Medulla oblongata (tissue), 1 donor: ENCODE data around the gene TMEM35B.
"Not testable (repeated sequence)": the region's sequence is repeated elsewhere in the genome, so short reads cannot be mapped to it uniquely, and the experiment has no call there.

Source experiments
- DNase-seq: peaks from one replicate; pipeline ENCODE4 v3.0.0-alpha.2; 2015; ENCODE audit errors: extremely low spot score

Gene TMEM35B

DNA sequence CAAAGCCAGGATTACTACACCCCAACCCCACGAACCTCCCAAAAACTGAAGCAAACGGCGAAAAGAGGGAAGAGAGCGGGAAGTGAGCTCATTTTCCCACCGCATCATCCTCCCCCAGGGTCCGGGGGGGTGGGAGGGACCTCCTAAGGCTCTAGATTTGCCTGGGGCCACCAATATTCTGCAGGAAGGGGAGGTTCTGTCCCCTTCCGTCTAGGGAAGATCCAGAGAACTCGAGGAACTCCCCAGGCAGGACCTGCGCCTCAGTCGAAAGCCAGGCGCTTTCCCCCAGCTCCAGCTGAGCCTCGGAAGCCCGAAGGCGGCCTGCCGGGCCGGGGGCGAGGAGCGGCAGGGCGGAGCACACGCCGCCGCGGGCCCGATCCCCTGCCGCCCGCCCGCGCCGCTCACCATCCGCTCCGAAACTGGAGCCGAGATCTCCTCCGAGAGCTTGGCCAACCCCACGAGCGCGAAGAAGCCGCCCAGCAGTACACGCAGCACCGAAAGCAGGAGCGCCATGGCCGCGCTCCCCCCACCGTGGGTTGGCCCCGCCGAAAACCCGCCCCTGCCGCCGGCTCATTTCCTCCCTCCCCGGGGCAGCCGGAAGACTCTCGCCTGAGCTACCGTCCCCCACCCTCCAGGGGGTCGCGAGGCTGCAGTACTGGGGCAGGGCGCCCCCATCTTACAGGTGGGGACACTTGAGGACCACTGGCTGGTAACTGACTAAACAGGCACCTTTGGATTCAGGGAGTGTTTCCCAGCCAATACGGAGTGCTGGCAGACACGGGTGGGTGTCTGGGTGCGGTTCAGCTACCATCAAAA, at the start of gene TMEM35B:
TSS of gene TMEM35B (minus strand) at position 555 of the 816 bp plus-strand sequence. CDS start at position 513, 42 bp downstream.
- DNase-seq = peak; percentile 30

DNA sequence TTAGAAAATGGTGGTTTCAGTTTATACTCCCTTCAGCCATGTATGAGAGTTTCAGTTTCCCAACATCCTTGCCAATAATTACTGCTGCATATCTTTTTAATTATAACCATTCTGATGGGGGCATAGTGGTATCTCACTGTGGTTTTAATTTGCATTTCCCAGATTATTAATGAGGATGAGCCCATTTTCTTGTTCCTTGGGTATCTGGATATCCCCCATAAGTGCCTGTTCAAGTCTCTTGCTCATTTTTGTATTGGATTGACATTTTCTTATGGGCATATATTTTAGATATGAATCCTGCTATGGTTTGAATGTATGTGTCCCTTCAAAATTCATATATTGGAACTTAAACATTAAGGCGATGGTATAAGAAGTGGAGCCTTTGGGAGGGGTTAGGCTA, 48.2 kb upstream of the TMEM35B start:
- no peak for DNase-seq

DNA sequence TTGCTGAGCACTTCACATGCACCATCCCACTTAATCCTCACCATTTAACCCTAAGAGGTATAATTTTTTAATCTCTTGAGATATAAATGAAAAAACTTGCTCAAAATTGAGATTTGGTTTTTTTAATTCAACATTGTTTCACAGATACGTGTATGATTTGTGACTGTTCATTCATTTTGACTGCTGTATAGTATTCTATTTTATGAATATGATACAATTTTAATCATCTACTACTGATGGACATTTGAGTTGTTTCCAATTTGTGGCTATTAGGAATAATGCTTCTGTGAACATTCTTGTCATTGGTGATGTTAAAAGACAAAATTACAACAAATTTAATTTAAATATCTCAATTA, 47.2 kb upstream of the TMEM35B start:
- no peak for DNase-seq

DNA sequence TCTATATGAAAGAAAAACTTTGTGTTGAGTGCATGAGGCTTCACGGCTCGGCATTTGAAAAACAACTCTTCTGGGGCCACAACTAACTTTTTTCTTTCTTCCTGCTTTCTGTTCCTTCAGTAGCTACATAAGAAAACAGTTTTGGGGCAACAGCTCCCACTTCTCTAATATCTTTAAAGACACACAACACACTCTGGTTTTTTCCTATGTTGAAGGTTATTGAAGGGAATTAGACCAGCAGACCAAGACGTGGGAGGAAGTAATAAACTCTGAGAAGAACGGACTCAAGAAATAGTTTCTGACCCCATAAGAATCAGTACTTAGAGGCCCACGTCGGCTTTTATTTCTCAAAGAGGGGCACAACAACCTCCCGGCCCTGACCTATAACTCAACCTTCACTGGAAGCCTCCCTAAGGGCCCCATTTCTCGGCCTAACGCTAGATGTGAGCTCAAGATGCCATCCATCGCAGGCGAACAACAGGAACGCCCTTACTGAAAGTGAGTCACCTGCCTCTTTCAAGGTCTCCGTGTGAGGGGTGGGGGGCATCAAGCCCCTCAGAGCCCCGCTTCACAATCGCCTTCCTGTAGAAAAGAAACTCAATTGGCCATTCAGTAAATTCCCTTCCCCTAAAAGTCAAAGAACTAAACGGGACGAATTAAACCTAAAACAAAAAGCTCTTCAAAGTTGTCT, 45.8 kb upstream of the TMEM35B start:
- peak; percentile 60 for DNase-seq

DNA sequence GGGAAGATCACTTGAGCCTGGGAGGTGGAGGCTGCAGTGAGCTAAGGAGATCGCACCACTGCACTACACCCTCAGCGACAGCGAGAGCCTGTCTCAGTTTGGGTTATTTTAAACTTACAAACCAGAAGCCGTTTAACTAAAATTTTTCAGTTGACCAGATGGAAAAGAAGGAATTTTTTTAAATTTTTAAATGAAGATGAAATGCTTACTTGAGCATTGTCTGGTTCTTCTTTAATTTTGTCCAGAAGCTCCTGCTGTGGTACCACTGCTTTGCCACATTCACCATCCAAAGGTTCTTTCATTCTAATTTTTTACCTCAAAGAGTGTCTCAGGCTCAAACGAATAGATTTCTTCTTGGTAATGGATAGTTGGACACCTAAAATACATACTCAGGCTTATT, 45.2 kb upstream of the TMEM35B start:
- no peak for DNase-seq

DNA sequence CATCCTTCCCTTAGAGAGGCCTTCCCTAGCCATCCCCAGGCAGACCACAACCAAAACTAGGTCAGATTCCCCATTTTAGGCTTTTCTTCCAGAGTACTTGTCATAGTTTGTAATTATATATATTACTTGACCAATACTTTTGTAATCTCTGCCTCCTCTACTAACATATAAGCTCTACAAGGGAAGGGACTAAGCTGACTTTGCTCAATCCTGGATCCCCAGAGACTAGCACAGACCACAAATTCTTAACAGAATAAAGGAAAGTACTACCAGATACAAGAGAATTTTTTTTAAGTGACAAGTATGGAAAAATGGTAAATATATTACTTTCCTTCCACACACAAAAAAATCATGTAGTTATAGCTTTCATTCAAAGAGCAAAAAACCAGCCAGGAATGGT, 44.6 kb upstream of the TMEM35B start:
- no peak for DNase-seq

DNA sequence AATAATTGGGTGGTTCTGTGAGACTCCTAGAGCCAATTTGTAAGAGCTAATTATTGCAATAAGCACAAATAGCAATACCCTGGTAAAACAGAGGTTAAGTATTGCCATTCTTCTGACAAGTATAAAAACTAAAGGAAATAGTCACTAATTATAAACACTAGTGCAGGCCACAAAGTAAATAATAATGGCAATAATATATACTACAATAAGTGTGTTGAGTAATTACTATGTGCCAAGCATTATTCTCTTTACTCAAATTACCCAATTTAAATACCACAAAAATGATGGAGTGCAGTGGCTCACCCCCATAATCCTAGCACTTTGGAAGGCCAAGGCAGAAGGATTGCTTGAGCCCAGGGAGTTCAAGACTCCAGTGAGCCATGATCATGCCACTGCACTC, 31.3 kb upstream of the TMEM35B start:
- DNase-seq = no peak

DNA sequence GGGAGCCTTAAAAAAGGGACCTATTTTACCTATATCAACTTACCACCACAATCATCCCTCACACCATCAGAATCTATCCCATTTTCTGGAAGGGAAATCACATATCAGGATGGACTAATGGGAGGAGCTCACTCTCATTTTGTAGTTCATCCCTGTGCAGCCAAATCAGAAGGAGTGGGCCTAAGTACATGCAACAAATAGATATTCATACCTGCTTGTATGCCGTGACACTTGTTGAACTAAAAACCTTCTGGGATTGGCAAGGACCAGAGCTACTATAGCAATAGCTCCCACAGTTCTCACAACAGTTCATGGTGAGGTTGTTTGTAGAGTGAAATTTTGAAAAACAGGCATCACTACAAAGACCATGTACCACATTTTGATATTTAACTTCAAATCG, 29.3 kb upstream of the TMEM35B start:
- no peak for DNase-seq

DNA sequence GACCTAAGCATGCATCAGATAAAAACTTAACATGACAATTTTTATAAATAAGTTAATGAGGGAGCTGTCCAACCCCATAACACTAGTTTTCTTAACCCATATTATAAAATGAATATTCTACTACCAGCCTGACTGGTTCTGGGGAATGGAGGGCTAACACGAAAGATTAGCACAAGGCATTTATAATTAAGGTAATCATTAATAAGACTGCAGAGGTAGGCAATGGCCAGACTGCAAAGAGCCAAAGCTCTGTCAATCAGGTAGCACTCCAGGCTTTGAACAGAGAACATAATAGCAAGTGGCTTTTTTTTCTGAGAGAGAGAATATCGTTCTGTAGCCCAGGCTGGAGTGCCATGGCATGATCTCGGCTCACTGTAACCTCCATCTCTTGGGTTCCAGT, 20.6 kb upstream of the TMEM35B start:
- no peak for DNase-seq

DNA sequence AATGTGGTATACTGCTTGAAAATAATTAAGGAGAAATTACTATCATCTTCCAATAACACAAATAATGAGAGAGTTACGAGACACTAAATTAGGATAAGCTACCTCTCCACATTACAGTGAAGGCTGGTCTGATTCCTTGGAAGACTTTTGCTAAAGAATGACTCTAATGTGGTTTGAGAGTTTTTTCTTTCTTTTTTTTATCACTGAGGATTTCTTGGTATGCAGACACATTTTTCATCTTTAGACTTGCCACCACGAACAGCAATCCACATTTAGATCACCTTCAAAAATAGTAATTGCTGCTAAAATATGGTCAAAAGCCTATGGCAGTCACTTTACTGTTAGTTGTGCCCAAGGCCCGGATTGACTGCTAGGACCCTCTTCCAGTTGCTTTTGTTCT, 16.6 kb upstream of the TMEM35B start:
- no peak for DNase-seq

DNA sequence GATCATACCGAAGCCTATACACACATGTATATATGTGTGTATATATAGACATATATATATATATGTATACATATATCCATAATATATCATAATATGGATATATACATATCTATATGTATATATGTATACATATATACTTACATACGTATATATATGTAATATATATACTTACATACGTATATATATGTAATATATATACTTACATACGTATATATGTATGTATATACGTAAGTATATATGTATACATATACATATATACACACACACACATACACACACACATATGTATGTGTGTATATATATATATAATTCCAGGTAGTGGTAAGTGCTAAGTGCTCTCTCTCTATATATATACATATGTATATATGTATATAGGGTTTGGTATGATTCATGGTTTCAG, 9.7 kb upstream of the TMEM35B start:
- no peak for DNase-seq

DNA sequence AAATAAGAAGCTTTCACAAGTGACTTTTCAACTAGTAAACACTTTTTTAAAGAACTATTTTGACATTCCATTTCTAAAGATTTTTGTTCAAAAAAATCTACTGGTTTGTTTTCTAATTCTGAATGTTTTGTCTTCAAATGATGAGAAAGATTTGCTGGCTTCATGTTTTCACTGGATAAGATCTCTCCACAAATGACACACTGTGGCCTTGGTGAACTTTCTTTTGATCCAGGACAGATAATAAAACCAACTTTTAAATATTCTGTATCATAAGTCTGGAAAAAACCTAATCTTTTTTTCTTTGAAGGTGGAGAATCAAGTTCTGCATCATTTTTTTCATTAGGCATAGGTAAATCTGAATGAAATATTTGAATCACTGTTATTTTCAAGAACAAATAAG, 3.4 kb upstream of the TMEM35B start:
- no peak for DNase-seq

DNA sequence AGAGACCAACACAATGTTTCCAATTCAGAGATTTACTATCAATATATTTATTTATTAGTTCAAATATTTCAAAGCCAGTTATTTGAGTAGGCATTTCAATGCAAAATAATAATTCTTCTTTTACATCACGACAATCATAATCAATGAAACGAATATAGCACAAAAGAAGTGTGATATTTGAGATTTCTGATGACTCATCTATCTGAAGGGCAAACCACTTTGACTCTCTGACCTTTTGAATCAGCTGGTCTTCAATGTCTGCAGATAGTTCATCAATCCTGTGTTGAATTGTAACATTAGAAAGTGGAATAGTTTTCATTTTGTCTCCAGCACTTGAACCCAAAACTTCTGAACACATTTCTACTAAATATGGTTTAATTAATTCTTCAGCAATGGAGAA, 3.0 kb upstream of the TMEM35B start:
- DNase-seq = no peak

DNA sequence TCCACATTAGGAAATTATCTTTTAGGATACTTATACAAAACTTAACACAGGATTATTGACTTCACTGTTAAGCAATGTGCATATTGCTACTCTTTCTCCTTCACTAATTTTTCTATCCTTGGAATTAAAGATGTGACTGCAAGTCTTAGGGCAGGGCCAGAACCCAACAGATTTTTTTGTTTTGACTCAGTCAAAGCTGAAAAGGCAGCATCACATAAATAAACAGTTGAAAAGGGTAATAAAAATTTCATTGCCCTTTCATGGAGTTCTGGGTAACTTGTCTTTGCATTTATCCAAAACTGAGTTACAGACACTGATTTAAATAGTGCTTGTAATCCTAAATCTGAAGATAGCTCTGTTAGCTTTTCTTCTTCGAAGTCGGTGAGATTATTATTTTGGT, 1.9 kb upstream of the TMEM35B start:
- DNase-seq = no peak

DNA sequence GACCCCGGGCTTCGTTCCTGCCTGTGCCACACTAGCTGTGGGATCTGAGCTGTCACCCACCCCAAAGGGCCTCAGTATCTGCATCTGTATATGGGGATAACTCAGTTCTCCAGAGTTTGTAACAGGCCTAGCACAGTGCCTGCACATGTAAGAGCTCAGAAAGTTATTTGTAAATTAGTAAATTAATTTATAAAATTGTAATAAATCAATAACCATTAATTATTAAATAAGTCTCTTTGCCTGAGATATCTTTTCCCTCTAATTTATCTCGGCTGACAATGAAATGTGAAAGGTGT, 410 bp upstream of the TMEM35B start:
- DNase-seq = not testable (repeated sequence)

DNA sequence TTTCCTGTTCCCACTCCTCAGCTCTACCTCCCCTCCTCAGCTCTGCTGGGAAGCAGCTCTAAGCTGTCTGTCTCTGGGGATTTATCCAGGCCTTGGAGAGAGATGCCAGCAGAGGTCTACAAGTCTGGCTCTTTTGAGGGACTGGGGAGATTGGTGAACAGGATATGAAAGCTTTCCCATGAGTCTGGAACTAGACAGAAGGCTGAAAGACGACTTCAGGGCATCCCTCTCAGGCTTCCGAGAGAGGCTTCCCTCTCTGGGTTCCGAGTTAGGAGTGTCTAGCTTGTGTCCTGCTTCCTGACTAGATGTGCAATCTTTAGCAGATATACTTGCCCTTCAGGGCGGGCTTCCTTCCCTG, 733 bp downstream of the TMEM35B start:
- peak; percentile 19 for DNase-seq

DNA sequence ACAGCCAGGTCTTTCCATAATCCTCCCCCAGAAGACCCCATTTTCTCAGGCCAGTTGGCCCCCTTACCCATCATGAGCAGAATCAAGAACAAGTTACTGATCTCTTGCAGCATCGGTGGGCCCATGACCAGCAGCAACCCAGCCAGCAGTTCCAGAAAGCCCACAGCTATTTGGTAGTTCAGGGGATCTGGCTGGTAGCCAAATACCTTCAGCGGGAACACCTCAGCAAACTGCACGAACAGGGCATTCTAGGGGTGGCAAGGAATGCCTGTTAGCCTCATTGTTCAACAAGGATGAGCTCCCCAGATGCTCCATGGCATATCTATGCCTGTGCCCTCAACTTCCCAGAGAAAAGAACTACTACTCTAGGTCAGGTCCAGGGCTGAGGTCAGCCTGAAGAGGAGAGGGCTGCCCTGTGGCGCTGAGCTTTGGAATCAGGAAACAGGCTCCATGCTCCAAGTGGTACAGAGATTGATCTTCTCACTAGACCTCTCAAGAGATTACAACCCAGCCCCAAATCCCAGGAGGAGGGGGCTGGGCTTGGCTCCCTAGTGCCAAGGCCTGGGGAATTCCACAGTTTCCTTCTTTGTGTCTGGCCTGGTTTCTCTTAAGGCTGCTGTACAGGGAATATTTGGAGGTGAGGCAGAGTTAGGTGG, 1.3 kb downstream of the TMEM35B start:
- DNase-seq = no peak

DNA sequence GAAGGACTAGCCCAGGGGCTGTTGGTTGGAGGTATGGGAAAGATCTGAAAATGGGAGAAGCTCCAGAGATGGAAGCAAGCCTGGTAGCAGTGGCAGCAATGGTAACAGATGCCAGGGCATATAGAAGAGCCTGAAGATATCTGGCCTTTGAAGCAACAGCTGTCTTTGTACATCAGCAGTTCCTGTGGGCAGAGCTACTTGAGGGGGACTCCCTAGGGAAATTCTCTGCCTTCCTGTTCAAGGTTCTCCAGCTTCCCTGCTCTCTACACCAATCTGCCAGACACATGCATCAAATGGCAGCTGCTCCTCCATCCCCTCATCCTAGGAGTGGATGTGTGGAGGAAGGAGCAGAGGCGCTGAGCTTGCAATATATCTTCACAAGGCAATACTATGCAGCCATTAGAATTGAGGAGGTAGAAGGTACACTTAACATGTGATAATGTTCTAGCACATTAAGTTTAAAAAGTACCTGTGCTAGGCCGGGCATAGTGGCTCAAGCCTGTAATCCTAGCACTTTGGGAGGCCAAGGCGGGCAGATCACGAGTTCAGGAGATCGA, 2.2 kb downstream of the TMEM35B start:
- DNase-seq = no peak

DNA sequence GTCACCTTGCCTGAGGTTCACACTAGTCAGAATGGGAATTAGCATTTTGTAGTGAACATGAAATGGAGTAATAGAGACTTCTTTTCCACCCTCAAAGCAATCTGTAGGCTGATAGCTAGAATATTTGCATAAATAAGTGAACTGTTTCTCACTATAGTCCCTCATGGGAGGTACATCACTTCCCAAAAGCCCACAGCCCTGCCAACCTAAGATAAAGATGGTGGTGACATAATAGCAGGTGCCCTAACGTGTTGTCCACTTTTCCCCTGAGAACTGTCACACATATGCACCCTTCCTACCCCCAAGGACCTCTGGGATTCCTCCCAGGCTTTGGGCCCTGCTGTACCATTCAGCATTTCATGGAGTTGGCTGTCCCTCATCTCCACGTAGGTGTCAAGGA, 4.4 kb downstream of the TMEM35B start:
- DNase-seq = no peak

DNA sequence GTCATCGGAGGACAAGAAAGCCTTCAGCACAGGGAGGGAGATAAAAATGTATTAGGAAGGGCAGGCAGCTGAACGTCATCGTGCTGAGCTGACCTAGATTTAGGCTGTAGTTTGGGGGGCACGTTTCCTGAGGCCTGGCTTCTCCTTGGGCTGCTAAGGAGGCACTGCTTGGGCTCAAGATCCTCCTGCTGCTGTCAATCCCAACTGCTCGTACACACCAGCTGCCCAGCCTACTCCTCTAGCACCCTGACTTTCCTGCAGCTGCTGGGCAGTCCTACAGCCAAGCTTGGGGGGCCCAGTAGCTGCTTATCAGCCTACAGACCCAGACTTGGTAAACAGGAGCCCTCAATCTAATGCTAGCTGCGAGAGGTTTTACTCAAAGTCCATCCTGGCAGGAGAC, 6.2 kb downstream of the TMEM35B start:
- DNase-seq = no peak

DNA sequence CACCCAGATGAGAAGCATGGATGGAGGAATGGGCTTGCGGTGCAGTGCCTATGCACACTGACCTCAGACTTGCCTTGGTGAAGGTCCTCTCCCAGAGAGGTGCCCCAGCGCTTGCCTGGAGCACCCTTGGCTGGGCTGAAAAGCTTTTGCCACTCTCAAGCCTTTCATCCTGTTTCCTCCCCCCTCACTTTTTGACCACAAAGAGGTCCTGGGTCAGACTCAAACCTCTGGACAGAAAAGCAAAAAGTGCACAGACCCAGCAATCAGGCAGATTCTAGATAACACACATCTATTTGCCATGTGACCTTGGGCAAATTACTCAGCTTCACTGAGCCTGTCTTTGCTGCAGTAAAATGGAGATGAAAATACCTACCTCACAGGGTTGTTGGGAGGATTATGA, 7.3 kb downstream of the TMEM35B start:
- no peak for DNase-seq

DNA sequence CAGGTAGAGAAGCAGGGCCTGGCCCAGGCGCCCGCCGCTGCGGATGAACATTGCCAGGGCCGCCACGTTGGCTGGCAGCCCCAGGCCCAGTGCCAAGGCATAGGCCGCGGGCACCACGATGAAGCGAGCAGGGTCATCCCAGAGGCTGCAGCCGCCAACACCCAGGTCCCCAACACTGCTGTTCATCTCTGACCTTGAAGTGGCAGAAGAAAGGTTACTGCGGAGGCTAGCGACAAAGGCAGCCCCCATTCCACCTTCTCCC, 8.0 kb downstream of the TMEM35B start:
- no peak for DNase-seq
